Hepatocyte (in vitro differentiated cells): ENCODE data around the gene VPS4A.

ENCODE experiments used
- EZH2 ChIP-seq: fragments of 200-600 bp; sonication (generic); IDR thresholded peaks from 2 replicates; pipeline ENCODE4 v1.6.1; 2016; ENCODE audit warnings: antibody characterized with exemption, mild to moderate bottlenecking, borderline replicate concordance
- EZH2phosphoT487 ChIP-seq: fragments of 200-600 bp; sonication (generic); IDR thresholded peaks from one replicate; pipeline ENCODE4 v1.6.1; 2018; ENCODE audit warnings: antibody characterized with exemption, mild to moderate bottlenecking, low read depth, moderate library complexity; ENCODE audit not compliant: unreplicated experiment, severe bottlenecking
- TF ChIP-seq, protein P1 (sequence below): fragments of 200-600 bp; sonication (generic); IDR thresholded peaks from 2 replicates; pipeline ENCODE4 v1.5.1; 2016; ENCODE audit warnings: antibody characterized with exemption, mild to moderate bottlenecking; ENCODE audit not compliant: poor library complexity

DNA sequence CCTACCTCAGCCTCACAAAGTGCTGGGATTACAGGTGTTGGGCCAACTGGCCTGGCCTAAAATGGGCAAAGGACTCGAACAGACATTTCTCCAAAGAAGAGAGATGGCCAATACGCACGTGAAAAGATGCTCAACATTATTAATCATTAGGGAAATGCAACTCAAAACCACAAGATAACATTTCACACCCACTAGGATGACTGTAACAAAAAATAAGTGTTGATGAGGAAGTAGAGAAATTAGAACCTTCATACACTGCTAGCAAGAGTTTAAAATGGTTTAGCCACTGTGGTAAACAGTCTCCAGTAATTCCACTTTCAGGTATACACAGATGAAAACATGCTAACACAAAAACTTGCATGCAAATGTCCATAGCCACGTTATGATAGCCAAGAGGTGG is 34.8 kb downstream of the VPS4A start:
- TF ChIP-seq, protein P1, sequence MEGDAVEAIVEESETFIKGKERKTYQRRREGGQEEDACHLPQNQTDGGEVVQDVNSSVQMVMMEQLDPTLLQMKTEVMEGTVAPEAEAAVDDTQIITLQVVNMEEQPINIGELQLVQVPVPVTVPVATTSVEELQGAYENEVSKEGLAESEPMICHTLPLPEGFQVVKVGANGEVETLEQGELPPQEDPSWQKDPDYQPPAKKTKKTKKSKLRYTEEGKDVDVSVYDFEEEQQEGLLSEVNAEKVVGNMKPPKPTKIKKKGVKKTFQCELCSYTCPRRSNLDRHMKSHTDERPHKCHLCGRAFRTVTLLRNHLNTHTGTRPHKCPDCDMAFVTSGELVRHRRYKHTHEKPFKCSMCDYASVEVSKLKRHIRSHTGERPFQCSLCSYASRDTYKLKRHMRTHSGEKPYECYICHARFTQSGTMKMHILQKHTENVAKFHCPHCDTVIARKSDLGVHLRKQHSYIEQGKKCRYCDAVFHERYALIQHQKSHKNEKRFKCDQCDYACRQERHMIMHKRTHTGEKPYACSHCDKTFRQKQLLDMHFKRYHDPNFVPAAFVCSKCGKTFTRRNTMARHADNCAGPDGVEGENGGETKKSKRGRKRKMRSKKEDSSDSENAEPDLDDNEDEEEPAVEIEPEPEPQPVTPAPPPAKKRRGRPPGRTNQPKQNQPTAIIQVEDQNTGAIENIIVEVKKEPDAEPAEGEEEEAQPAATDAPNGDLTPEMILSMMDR = no peak
- no peak for TF ChIP-seq EZH2
- TF ChIP-seq EZH2phosphoT487 = no peak
